Neural progenitor cell (in vitro differentiated cells): ENCODE data around the gene ATG10. TPM values are rescaled to one million over a fixed set of nuclear protein-coding genes. Genes with fewer than 3 reads are reported as not detected.

Experiments used
- DNase-seq: peaks from one replicate; pipeline ENCODE4 v3.0.0-alpha.2; 2016; ENCODE audit warnings: low spot score
- H2AFZ ChIP-seq: fragments of 200-600 bp; sonication (generic); replicated peaks from 2 replicates; pipeline ENCODE4 v1.6.1; 2016; ENCODE audit warnings: antibody characterized with exemption
- H3F3A ChIP-seq: fragments of 200-600 bp; sonication (generic); 2 replicates; pipeline ENCODE4 v1.6.1; 2016; ENCODE audit warnings: antibody characterized with exemption, low read depth
- H3K27ac ChIP-seq: fragments of 200-600 bp; sonication (generic); 2 replicates; pipeline ENCODE4 v1.5.1; 2016; ENCODE audit warnings: mild to moderate bottlenecking
- H3K27me3 ChIP-seq: fragments of 200-600 bp; sonication (generic); 2 replicates; pipeline ENCODE4 v1.6.1; 2016; ENCODE audit warnings: mild to moderate bottlenecking, moderate library complexity
- H3K36me3 ChIP-seq: fragments of 200-600 bp; sonication (generic); 2 replicates; pipeline ENCODE4 v1.5.1; 2016
- H3K4me1 ChIP-seq: fragments of 200-600 bp; sonication (generic); 2 replicates; pipeline ENCODE4 v1.6.1; 2016; ENCODE audit warnings: mixed run types
- H3K4me2 ChIP-seq: fragments of 200-600 bp; sonication (generic); 2 replicates; pipeline ENCODE4 v1.6.1; 2016
- H3K4me3 ChIP-seq: fragments of 200-600 bp; sonication (generic); 2 replicates; pipeline ENCODE4 v1.5.1; 2016
- H3K79me2 ChIP-seq: fragments of 200-600 bp; sonication (generic); 2 replicates; pipeline ENCODE4 v1.6.1; 2016; ENCODE audit warnings: low read depth
- H3K9ac ChIP-seq: fragments of 200-600 bp; sonication (generic); 2 replicates; pipeline ENCODE4 v1.6.1; 2016
- H3K9me3 ChIP-seq: fragments of 200-600 bp; sonication (generic); 2 replicates; pipeline ENCODE4 v1.5.1; 2016; ENCODE audit warnings: low read depth
- H4K20me1 ChIP-seq: fragments of 200-600 bp; sonication (generic); 2 replicates; pipeline ENCODE4 v1.6.1; 2016; ENCODE audit warnings: low read depth
- H3K27ac Mint-ChIP-seq: 3 replicates; pipeline ENCODE4 v1.8.0; 2021; ENCODE audit warnings: mixed read lengths
- H3K27me3 Mint-ChIP-seq: 2 replicates; pipeline ENCODE4 v1.8.0; 2022; ENCODE audit warnings: low read depth, mild to moderate bottlenecking, inconsistent platforms, moderate library complexity, mixed read lengths; ENCODE audit not compliant: insufficient read depth
- H3K36me3 Mint-ChIP-seq: 3 replicates; pipeline ENCODE4 v1.8.0; 2021; ENCODE audit warnings: mixed read lengths
- H3K4me1 Mint-ChIP-seq: 3 replicates; pipeline ENCODE4 v1.8.0; 2021; ENCODE audit warnings: mixed read lengths
- H3K4me3 Mint-ChIP-seq: 3 replicates; pipeline ENCODE4 v1.8.0; 2021; ENCODE audit warnings: mild to moderate bottlenecking, moderate library complexity, mixed read lengths
- H3K9me3 Mint-ChIP-seq: 3 replicates; pipeline ENCODE4 v1.8.0; 2020; ENCODE audit warnings: mixed read lengths
- CTCF ChIP-seq: fragments of 200-600 bp; sonication (generic); IDR thresholded peaks from 2 replicates; pipeline ENCODE4 v1.5.1; 2017; ENCODE audit warnings: antibody characterized with exemption, mild to moderate bottlenecking
- EZH2 ChIP-seq: fragments of 200-600 bp; sonication (generic); IDR thresholded peaks from 2 replicates; pipeline ENCODE4 v1.6.1; 2017; ENCODE audit warnings: antibody characterized with exemption, mild to moderate bottlenecking, moderate library complexity
- EZH2phosphoT487 ChIP-seq: fragments of 200-600 bp; sonication (generic); IDR thresholded peaks from 2 replicates; pipeline ENCODE4 v1.6.1; 2017; ENCODE audit warnings: antibody characterized with exemption
- total RNA-seq: library from RNA; depleted of rRNA; stranded (reverse); fragments of >200 nt; gene quantifications from 2 replicates; pipeline ENCODE4 v1.2.3, GENCODE V29; 2015; ENCODE audit warnings: low replicate concordance

ATG10 gene
- total RNA-seq, 1 donor from 2014 or later = 13.4 TPM

- Histone ChIP-seq H3K27ac (no peak overlapping the region), H2AFZ (peak overlapping the region; percentile 75), H3K4me1 (peaks cover 35% of the 10 kb centered on the region), H3K79me2 (peaks cover 17% of the 10 kb centered on the region), H3K4me2 (no peak overlapping the region), H3K9ac (no peak overlapping the region), H4K20me1 (no peaks in the 10 kb centered on the region), H3K9me3 (no peaks in the 10 kb centered on the region), H3K36me3 (no peaks in the 10 kb centered on the region), H3K4me3 (no peak overlapping the region), H3K27me3 (no peaks in the 10 kb centered on the region), H3F3A (peaks cover 24% of the 10 kb centered on the region)
- Mint-ChIP-seq H3K27me3 (peaks cover 3% of the 10 kb centered on the region), H3K4me3 (no peak overlapping the region), H3K4me1 (peaks cover 31% of the 10 kb centered on the region), H3K27ac (no peak overlapping the region), H3K36me3 (no peaks in the 10 kb centered on the region), H3K9me3 (peaks cover 2% of the 10 kb centered on the region)
- no peak for DNase-seq
- TF ChIP-seq CTCF (no peak), EZH2phosphoT487 (no peak), EZH2 (no peak)
These were observed 1.9 kb upstream of the ATG10 start for GRCh38 chr5:81969912-81970311.

GRCh38 chr5:81971111-81971711 is 612 bp upstream of the ATG10 start:
- H3K27ac ChIP-seq = peak overlapping the region; percentile 99
- no peaks in the 10 kb centered on the region for H3K9me3 ChIP-seq
- peak overlapping the region; percentile 88 for H3K27ac Mint-ChIP-seq
- H3K79me2 ChIP-seq = peaks cover 17% of the 10 kb centered on the region
- peak; percentile 21 for DNase-seq
- no peaks in the 10 kb centered on the region for H4K20me1 ChIP-seq
- TF ChIP-seq CTCF (no peak), EZH2 (no peak), EZH2phosphoT487 (no peak)
- peak overlapping the region; percentile 76 for H2AFZ ChIP-seq
- H3K4me2 ChIP-seq = peak overlapping the region; percentile 84
- no peaks in the 10 kb centered on the region for H3K36me3 ChIP-seq
- H3K4me3 Mint-ChIP-seq = peak overlapping the region; percentile 84
- H3K4me1 Mint-ChIP-seq = peaks cover 31% of the 10 kb centered on the region
- peak overlapping the region; percentile 62 for H3K4me3 ChIP-seq
- peaks cover 2% of the 10 kb centered on the region for H3K9me3 Mint-ChIP-seq
- peaks cover 35% of the 10 kb centered on the region for H3K4me1 ChIP-seq
- H3K27me3 ChIP-seq = no peaks in the 10 kb centered on the region
- H3K36me3 Mint-ChIP-seq = no peaks in the 10 kb centered on the region
- H3K9ac ChIP-seq = peak overlapping the region; percentile 25
- H3F3A ChIP-seq = peaks cover 24% of the 10 kb centered on the region
- H3K27me3 Mint-ChIP-seq = peaks cover 3% of the 10 kb centered on the region

GRCh38 chr5:81972492-81972783 is 615 bp downstream of the ATG10 start:
- Mint-ChIP-seq H3K4me1 (peaks cover 31% of the 10 kb centered on the region), H3K27me3 (peaks cover 3% of the 10 kb centered on the region), H3K27ac (peak overlapping the region; percentile 96), H3K36me3 (peaks cover 9% of the 10 kb centered on the region), H3K9me3 (peaks cover 2% of the 10 kb centered on the region), H3K4me3 (peak overlapping the region; percentile 79)
- H3K9me3 ChIP-seq = no peaks in the 10 kb centered on the region
- peak overlapping the region; percentile 62 for H3K4me3 ChIP-seq
- peaks cover 35% of the 10 kb centered on the region for H3K4me1 ChIP-seq
- peak overlapping the region; percentile 99 for H3K27ac ChIP-seq
- H3K36me3 ChIP-seq = no peaks in the 10 kb centered on the region
- TF ChIP-seq EZH2 (no peak), CTCF (no peak), EZH2phosphoT487 (no peak)
- no peak for DNase-seq
- peak overlapping the region; percentile 84 for H3K4me2 ChIP-seq
- peak overlapping the region; percentile 90 for H2AFZ ChIP-seq
- H3F3A ChIP-seq = peaks cover 24% of the 10 kb centered on the region
- no peaks in the 10 kb centered on the region for H4K20me1 ChIP-seq
- peak overlapping the region; percentile 93 for H3K9ac ChIP-seq
- peaks cover 17% of the 10 kb centered on the region for H3K79me2 ChIP-seq
- no peaks in the 10 kb centered on the region for H3K27me3 ChIP-seq
